HepG2 (cell line): ENCODE measurements around the gene WNT7B. TPM values are rescaled to one million over a fixed set of nuclear protein-coding genes. Genes with fewer than 3 reads are reported as not detected.

Experiments
- ATAC-seq: fragments of 200-7000 bp; cut with Tn5 transposase; 3 replicates; pipeline ENCODE4 v1.9.1; 2020; ENCODE audit warnings: mild to moderate bottlenecking, moderate library complexity
- BruUV-seq: library from RNA; stranded (reverse); fragments of 400-500 nt; replicated peaks from 2 replicates; lab custom pipeline; 2021; lab: Mats Ljungman, UMichigan
- CTCF ChIA-PET: fragments of 300-600 bp; formaldehyde crosslinking; extraction: SDS; loops from one replicate; lab custom pipeline; 2021; ENCODE audit warnings: low total read pairs, inconsistent platforms, low intra/inter-chr PET ratio; lab: Yijun Ruan, JAX
- POLR2A ChIA-PET: fragments of 350-600 bp; sonication (Branson Sonifier 250); formaldehyde crosslinking; loops from one replicate; lab custom pipeline; 2020; ENCODE audit warnings: antibody characterized with exemption, inconsistent platforms; lab: Yijun Ruan, JAX
- DNase-seq: peaks from one replicate; pipeline ENCODE4 v3.0.0-alpha.2; 2015; ENCODE audit warnings: low spot score
- FAIRE-seq: peaks from 3 replicates; lab custom pipeline; 2011; peaks lifted over from hg19 to GRCh38; lab: Jason Lieb, UNC
- H2AFZ ChIP-seq: one replicate; pipeline ENCODE4 v1.6.1; 2011; ENCODE audit warnings: low read length, inconsistent platforms
- H3K27ac ChIP-seq: fragments of 300-600 bp; 3 replicates; pipeline ENCODE4 v1.8.0; 2011; ENCODE audit warnings: mixed run types, mild to moderate bottlenecking, mixed read lengths, low read length, inconsistent platforms; ENCODE audit not compliant: insufficient read depth; ENCODE audit errors: extremely low read length
- H3K27me3 ChIP-seq, 2 experiments: fragments of 200-600 bp in 1 of 2; 2 replicates in 1 of 2; 3 replicates in 1 of 2; pipeline versions ENCODE4 v1.6.0 to v1.8.0; 2011; ENCODE audit warnings: low read length in 2 of 2, mild to moderate bottlenecking in 2 of 2, moderate library complexity in 2 of 2, inconsistent platforms in 1 of 2; ENCODE audit not compliant: insufficient read depth in 2 of 2, control insufficient read depth in 1 of 2
- H3K36me3 ChIP-seq, 2 experiments: fragments of 200-600 bp in 1 of 2; replicated peaks in 1 of 2; 2 replicates in 1 of 2; 3 replicates in 1 of 2; pipeline versions ENCODE4 v1.5.1 to v1.8.0; 2011; ENCODE audit warnings: low read length in 2 of 2, inconsistent platforms in 1 of 2; ENCODE audit not compliant: insufficient read depth in 2 of 2, control insufficient read depth in 1 of 2
- H3K4me1 ChIP-seq: 2 replicates; pipeline ENCODE4 v1.5.1; 2012; ENCODE audit warnings: low read length, inconsistent platforms; ENCODE audit not compliant: insufficient read depth
- H3K4me2 ChIP-seq: 2 replicates; pipeline ENCODE4 v1.6.0; 2011; ENCODE audit warnings: low read depth, low read length, inconsistent platforms
- H3K4me3 ChIP-seq, 3 experiments: fragments of 200-600 bp in 1 of 3; sonication (generic), shearing (Covaris generic) in 1 of 3; replicated peaks in 1 of 3; 2 replicates each; pipeline ENCODE4 v1.5.1; 2011 to 2016; ENCODE audit warnings: low read length in 3 of 3, inconsistent platforms in 2 of 3, low read depth in 2 of 3, mild to moderate bottlenecking in 2 of 3, control low read depth in 1 of 3, mixed read lengths in 1 of 3; ENCODE audit not compliant: insufficient read depth in 1 of 3
- H3K79me2 ChIP-seq: one replicate; pipeline ENCODE4 v1.6.1; 2011; ENCODE audit warnings: low read length, inconsistent platforms; ENCODE audit not compliant: insufficient read depth
- H3K9ac ChIP-seq: 2 replicates; pipeline ENCODE4 v1.6.0; 2011; ENCODE audit warnings: mild to moderate bottlenecking, low read depth, low read length, inconsistent platforms; ENCODE audit not compliant: insufficient read depth
- H3K9me3 ChIP-seq: 2 replicates; pipeline ENCODE4 v1.5.1; 2012; ENCODE audit warnings: mild to moderate bottlenecking, low read length
- H4K20me1 ChIP-seq: 2 replicates; pipeline ENCODE4 v1.6.0; 2011; ENCODE audit warnings: inconsistent platforms, mild to moderate bottlenecking, low read length, moderate library complexity; ENCODE audit not compliant: insufficient read depth
- BHLHE40 ChIP-seq: IDR thresholded peaks from 2 replicates; pipeline ENCODE4 v1.6.1; 2011; ENCODE audit warnings: low read length, improper control_type of control experiment
- ELF3 ChIP-seq: IDR thresholded peaks from 2 replicates; pipeline ENCODE4 v1.6.1; 2016; ENCODE audit warnings: missing genetic modification reagents, missing compliant biosample characterization
- ETV5 ChIP-seq: IDR thresholded peaks from 2 replicates; pipeline ENCODE4 v1.6.1; 2018; ENCODE audit warnings: missing biosample characterization, missing genetic modification reagents, inconsistent platforms, borderline replicate concordance
- FOSL2 ChIP-seq: sonication (generic); formaldehyde crosslinking; IDR thresholded peaks from 2 replicates; pipeline ENCODE4 v1.4.0; 2020; ENCODE audit warnings: missing genetic modification reagents
- GABPA ChIP-seq, 2 experiments: IDR thresholded peaks; 2 replicates each; pipeline ENCODE4 v1.6.1; 2011 to 2016; ENCODE audit warnings: low read depth in 2 of 2, low read length in 1 of 2, missing biosample characterization in 1 of 2, missing genetic modification characterization in 1 of 2
- GATAD2A ChIP-seq: IDR thresholded peaks from 2 replicates; pipeline ENCODE4 v1.6.1; 2016
- HNRNPH1 ChIP-seq: fragments of 200-400 bp; formaldehyde crosslinking; optimal IDR thresholded peaks from 2 replicates; pipeline ENCODE3; 2017; ENCODE audit warnings: mild to moderate bottlenecking, low read depth, low read length
- POLR2G ChIP-seq: fragments of 200-400 bp; formaldehyde crosslinking; IDR thresholded peaks from 2 replicates; pipeline ENCODE4 v1.6.1; 2018; ENCODE audit warnings: mild to moderate bottlenecking, low read depth, low read length, moderate library complexity
- PPARG ChIP-seq: conservative IDR thresholded peaks from 2 replicates; pipeline ENCODE4 v1.6.1; 2016; ENCODE audit warnings: missing biosample characterization, missing genetic modification reagents
- ZBTB42 ChIP-seq: sonication (generic); formaldehyde crosslinking; IDR thresholded peaks from 2 replicates; pipeline ENCODE4 v1.5.0; 2020; ENCODE audit warnings: mild to moderate bottlenecking, missing genetic modification reagents
- ZNF577 ChIP-seq: sonication (generic); formaldehyde crosslinking; IDR thresholded peaks from 2 replicates; pipeline ENCODE4 v1.4.0; 2020; ENCODE audit warnings: mild to moderate bottlenecking, low read depth, missing genetic modification reagents, borderline replicate concordance
- ZNF687 ChIP-seq: sonication (generic); formaldehyde crosslinking; IDR thresholded peaks from 2 replicates; pipeline ENCODE4 v1.5.1; 2020; ENCODE audit warnings: mild to moderate bottlenecking, missing genetic modification reagents, moderate library complexity
- ZNF816 ChIP-seq: sonication (generic); formaldehyde crosslinking; IDR thresholded peaks from 2 replicates; pipeline ENCODE4 v1.8.0; 2022; ENCODE audit warnings: missing genetic modification reagents, mild to moderate bottlenecking, borderline replicate concordance
- WGBS: methylation state at CpG from one replicate; pipeline ENCODE4 v1.1.6; 2017; ENCODE audit warnings: low lambda C conversion rate; 5-methylcytosine and 5-hydroxymethylcytosine counted together
- in situ Hi-C: cut with HindIII; loops from 2 replicates; pipeline ENCODE4 v1.10.0; 2017; ENCODE audit warnings: low pct_unique_long_range_greater_than_20kb; ENCODE audit not compliant: extremely low pct_ligation_motif_present
- intact Hi-C: fragments of 100-400 bp; cut with micrococcal nuclease; formaldehyde crosslinking; loops from one replicate; pipeline ENCODE4 v1.10.0; 2022; ENCODE audit not compliant: unreplicated experiment
- polyA plus RNA-seq, 8 experiments: library from polyadenylated mRNA; depleted of rRNA in 3 of 8; stranded (reverse) in 7 of 8; unstranded in 1 of 8; fragments of >200 nt; fragmentation: Illumina TruSeq in 4 of 8; extraction: Trizol in 4 of 8; gene quantifications; 2 replicates each; pipeline versions ENCODE4 v1.2.1 to v1.2.3, GENCODE V29; 2011 to 2016; ENCODE audit warnings: low read depth in 4 of 8, missing spikeins in 1 of 8, mixed read lengths in 1 of 8; ENCODE audit not compliant: insufficient read depth in 1 of 8
- total RNA-seq, 5 experiments: library from RNA; depleted of rRNA; stranded (reverse); fragments of >200 nt; fragmentation: Illumina TruSeq; extraction: Trizol; gene quantifications; 2 replicates each; pipeline ENCODE4 v1.2.3, GENCODE V29; 2016; ENCODE audit warnings: low read depth in 1 of 5
- TF ChIP-seq, protein P1 (sequence below): sonication (generic); formaldehyde crosslinking; IDR thresholded peaks from 2 replicates; pipeline ENCODE4 v1.5.1; 2020; ENCODE audit warnings: mild to moderate bottlenecking, missing genetic modification reagents, borderline replicate concordance
- TF ChIP-seq, protein P2 (sequence below): IDR thresholded peaks from 2 replicates; pipeline ENCODE4 v1.6.1; 2012; ENCODE audit warnings: inconsistent platforms
- TF ChIP-seq, protein P3 (sequence below): sonication (generic); formaldehyde crosslinking; IDR thresholded peaks from 2 replicates; pipeline ENCODE4 v1.4.0; 2020; ENCODE audit warnings: missing genetic modification reagents

WNT7B gene
- total and polyA plus RNA-seq, 2 of the 13 experiments (the other 11 are each of a cell fraction or from before 2014, with no cell fraction given) = 0.09 TPM; not detected in 1

DNA sequence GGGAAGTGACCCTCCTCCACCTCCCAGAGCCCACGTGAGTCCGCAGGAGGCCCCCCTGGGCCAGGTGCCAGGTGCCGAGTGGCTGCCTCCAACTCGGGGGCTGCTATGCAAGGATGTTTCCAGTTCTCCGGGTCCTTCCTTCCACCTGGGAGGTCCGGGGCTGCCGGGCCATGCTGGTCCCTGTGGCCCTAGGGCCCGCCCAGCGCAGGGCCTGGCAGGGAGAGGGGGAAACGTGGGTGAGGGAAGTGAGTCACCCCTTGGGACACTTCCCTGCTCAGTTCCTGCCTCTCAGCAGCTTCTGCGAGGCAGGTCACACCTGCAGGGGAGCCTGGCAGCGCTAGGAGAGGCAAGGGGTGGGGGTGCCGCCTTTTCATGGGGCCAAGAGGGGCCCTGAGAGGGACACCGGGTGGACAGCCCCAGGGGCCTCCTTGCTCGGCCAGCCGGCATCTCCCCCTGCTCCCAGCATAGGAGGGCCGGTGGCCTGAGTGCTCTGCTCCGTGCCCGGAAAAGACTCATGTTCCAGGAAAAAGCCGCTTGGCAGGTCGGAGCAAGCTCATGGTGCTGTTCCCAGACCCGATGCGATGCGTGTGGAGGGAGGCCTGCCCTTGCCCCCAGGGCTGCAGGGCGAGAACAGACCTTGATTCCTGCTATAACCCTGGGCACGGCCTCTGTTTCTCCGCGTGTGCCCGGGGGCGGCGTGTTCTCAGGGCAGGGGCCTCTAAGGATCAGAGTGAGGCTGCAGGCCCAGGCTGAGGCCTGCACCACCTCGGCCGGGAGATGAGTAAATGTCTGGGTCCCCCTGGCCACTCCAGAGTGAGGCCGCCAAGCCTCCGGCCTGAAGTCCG is 30.3 kb upstream of the WNT7B start:
- peak overlapping the region; percentile 24 to 73 (median 52); a peak in 5 of 6 replicates for H3K4me3 ChIP-seq
- H3K27ac ChIP-seq = no peak overlapping the region
- H3K4me1 ChIP-seq = peaks cover 32% of the 10 kb centered on the region
- intact Hi-C loops = no loop called here
- H3K9ac ChIP-seq = peak overlapping the region; percentile 30
- FAIRE-seq (no peak), ATAC-seq (peak; percentile 64), DNase-seq (no peak)
- in situ Hi-C loops = no loop called here
- 67% methylated on average over 7 of the region's 36 CpGs for WGBS
- ChIA-PET POLR2A (interaction anchor here (0.6 to 2.0 kb wide), 11 partner anchors 11 to 564 kb away, joined by 3 to 13 read pairs (median 4); partner anchors contain the start of genes CDPF1 and TTC38), CTCF (interaction anchor here (0.9 to 3.8 kb wide), 4 partner anchors 10 to 114 kb away, joined by 4 to 92 read pairs (median 8); no protein-coding TSS in a partner anchor)
- peak overlapping the region; percentile 80 for H3K4me2 ChIP-seq
- H4K20me1 ChIP-seq = no peaks in the 10 kb centered on the region
- no peaks in the 10 kb centered on the region for H3K79me2 ChIP-seq
- H3K27me3 ChIP-seq = peaks cover 4 to 13% of the 10 kb centered on the region in 2 experiments; a peak in 2 of 5 replicates
- no TSS peak for BruUV-seq
- H3K36me3 ChIP-seq = no peaks in the 10 kb centered on the region
- no peak overlapping the region for H2AFZ ChIP-seq
- peaks cover 6% of the 10 kb centered on the region for H3K9me3 ChIP-seq
- no peak for TF ChIP-seq GATAD2A (CRISPR knock-in tag)
- no peak for TF ChIP-seq ZNF577 (CRISPR knock-in tag)
- TF ChIP-seq ZBTB42 = no peak
- TF ChIP-seq PPARG = no peak
- TF ChIP-seq HNRNPH1 = no peak
- peak; percentile 69; the same call in 1 of the 2 replicates for TF ChIP-seq ETV5
- no peak for TF ChIP-seq GABPA (IDR thresholded peaks at IDR 0.05; ENCODE audit: low read depth, low read length)
- peak; percentile 44; the same call in 1 of the 2 replicates for TF ChIP-seq GABPA (CRISPR knock-in tag; IDR thresholded peaks at IDR 0.05; ENCODE audit: low read depth)
- TF ChIP-seq ZNF687 = peak; percentile 32
- TF ChIP-seq, protein P1, sequence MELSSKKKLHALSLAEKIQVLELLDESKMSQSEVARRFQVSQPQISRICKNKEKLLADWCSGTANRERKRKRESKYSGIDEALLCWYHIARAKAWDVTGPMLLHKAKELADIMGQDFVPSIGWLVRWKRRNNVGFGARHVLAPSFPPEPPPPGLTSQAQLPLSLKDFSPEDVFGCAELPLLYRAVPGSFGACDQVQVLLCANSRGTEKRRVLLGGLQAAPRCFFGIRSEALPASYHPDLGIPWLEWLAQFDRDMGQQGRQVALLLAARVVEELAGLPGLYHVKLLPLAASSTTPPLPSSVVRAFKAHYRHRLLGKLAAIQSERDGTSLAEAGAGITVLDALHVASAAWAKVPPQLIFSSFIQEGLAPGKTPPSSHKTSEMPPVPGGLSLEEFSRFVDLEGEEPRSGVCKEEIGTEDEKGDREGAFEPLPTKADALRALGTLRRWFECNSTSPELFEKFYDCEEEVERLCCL (CRISPR knock-in tag) = no peak
- peak; percentile 49; the same call in 1 of the 2 replicates for TF ChIP-seq ELF3 (CRISPR knock-in tag)
- no peak for TF ChIP-seq ZNF816 (CRISPR knock-in tag)
- TF ChIP-seq POLR2G = 0 out of 2 replicates have a peak, but pooled peaks have one; percentile 30
- TF ChIP-seq BHLHE40 = peak; percentile 3; the same call in 1 of the 2 replicates
- TF ChIP-seq, protein P2, sequence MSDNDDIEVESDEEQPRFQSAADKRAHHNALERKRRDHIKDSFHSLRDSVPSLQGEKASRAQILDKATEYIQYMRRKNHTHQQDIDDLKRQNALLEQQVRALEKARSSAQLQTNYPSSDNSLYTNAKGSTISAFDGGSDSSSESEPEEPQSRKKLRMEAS = peak; percentile 20; the same call in 1 of the 2 replicates
- peak; percentile 89 for TF ChIP-seq FOSL2 (CRISPR knock-in tag)
- TF ChIP-seq, protein P3, sequence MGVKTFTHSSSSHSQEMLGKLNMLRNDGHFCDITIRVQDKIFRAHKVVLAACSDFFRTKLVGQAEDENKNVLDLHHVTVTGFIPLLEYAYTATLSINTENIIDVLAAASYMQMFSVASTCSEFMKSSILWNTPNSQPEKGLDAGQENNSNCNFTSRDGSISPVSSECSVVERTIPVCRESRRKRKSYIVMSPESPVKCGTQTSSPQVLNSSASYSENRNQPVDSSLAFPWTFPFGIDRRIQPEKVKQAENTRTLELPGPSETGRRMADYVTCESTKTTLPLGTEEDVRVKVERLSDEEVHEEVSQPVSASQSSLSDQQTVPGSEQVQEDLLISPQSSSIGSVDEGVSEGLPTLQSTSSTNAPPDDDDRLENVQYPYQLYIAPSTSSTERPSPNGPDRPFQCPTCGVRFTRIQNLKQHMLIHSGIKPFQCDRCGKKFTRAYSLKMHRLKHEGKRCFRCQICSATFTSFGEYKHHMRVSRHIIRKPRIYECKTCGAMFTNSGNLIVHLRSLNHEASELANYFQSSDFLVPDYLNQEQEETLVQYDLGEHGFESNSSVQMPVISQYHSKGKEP (CRISPR knock-in tag) = no peak
